NCI-H82 treated with DMSO at 0.1 percent for 48 hours (cell line): ENCODE measurements around the gene ST8SIA3.
"Not testable (repeated sequence)": the region's sequence is repeated elsewhere in the genome, so short reads cannot be mapped to it uniquely, and the experiment has no call there.

ENCODE experiments used
- DNase-seq: peaks from one replicate; lab custom pipeline; 2025; ENCODE audit not compliant: unreplicated experiment; lab: John Stamatoyannopoulos, UW

Gene ST8SIA3

DNA sequence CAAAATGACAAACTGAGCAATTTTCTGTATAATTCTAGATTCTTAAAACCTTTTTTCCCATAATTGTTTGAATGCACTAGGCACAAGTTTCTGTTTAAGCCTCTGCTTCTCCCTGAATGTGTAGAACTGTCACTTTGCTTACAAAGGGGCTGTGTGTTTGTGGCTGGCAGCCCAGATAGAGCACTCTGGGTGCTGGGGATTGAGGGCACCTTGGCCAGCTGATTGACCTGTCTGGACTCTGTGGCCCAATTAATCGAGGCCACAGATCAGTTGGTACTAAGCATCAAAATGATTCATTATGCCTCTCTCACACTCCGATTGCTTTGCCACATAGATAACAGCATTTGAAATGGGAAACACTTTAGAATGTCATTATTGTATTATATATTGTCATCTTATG lies 12.1 kb downstream of the ST8SIA3 start:
- DNase-seq = no peak

DNA sequence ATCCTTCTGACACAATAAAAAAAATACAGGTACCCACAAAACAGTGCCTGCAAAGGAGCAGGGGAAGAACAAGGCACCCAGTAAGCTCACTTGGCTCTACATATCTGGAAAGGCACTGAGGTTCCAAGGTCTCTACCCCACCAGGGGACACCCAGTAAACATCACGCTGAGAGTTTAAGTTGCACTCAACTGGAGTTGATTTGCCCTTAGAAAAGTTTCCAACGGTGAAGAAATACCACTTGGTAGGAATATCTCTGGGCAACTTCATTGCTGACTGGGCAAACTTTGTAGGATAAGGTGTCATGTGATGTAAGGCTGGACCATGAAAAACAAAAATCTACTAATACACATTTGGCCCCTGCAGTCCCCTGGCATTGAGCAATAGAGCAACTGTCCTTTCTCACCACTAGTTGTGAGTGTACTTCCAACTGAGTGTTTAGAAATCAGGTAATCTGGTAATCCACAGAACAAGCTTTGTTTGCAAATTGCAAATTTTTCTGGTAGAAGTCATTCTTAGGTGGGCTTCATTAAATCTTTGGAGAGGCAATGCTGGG lies 14.2 kb downstream of the ST8SIA3 start:
- no peak for DNase-seq

DNA sequence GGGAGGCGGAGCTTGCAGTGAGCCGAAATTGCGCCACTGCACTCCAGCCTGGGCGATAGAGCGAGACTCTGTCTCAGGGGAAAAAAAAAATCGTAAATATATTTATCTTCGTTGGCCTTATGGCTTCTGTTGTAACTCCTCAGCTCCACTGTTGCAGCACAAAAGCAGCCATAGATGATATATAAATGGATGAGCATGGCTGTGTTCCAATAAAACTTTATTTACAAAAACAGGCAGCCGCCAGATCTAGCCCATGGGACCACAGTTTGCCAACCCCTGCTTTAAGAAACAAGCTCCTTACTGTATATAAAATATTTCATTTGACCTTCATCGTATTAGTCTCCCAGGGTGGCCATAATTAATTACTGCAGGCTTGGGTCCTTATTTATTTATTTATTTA lies 20.1 kb downstream of the ST8SIA3 start:
- DNase-seq = no peak

DNA sequence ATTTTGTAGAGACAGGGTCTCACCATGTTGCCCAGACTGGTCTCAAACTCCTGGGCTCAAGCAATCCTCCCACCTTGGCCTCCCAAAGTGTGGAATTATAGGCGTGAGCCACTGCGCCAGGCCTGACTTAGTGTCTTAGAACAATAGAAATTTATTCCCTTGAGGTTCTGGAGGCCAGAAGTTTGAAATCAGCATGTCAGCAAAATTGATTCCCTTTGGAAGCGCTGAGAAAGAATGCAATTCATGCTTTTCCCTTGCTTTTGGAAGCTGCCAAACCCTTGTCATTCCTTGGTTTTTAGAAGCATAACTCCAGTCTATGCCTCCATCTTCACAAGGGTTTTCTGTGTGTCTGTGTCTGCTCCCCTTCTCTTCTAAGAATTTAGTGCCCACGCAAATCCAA lies 20.7 kb downstream of the ST8SIA3 start:
- no peak for DNase-seq

DNA sequence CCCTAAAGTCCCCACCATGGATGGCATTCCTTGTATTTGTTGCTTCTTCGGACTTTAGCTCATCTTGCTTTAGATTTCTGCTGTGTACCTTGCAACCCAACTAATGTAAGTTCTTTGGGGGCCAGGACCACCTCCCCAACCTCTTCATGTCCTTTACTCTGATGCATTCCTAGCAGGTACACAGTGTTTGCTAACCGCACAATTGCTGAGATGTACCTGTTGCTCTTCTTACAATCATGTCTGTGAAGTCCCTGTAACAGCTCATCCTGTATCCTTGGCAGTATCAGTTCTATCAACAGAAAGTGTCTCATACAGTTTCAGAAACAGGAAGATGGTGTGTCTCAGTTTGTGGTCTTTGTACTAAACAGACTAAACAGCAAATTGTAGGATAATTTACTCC lies 24.1 kb downstream of the ST8SIA3 start:
- DNase-seq = no peak

DNA sequence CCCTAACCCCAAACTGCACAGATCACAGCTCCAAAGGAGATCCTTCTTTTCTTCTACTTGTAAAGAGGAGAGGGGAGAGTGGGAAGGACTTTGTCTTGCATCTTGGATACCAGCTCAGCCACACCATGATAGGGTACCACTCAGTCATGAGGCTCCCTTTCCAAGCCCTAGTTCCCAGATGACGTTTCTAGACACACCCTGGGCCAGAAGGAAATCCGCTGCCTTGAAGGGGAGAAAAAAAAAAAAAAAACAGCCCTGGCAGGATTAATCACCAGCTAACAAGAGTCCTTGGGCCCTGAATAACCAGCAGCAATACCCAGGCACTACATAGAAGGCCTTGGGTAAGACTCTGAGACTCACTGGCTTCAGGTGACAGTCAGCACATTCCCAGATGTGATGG lies 36.9 kb downstream of the ST8SIA3 start:
- no peak for DNase-seq

DNA sequence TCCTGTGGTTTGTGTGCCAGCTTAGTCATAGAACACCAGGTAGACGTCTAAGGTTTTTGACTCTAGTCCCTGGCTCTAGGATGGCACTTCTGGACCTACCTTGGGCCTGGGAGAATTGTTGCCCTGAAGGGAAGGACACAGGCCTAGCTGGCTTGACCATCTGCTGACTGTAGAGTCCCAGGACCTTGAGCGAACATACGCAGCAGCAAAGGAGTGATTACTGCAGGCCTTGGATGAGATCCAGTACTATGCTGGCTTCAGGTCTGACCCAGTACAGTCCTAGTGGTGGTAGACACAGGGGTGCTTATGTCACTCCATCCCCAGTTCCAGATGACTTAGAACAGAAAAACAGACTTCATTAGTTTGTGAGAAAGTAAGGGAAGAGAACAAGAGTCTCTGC lies 37.7 kb downstream of the ST8SIA3 start:
- no peak for DNase-seq

DNA sequence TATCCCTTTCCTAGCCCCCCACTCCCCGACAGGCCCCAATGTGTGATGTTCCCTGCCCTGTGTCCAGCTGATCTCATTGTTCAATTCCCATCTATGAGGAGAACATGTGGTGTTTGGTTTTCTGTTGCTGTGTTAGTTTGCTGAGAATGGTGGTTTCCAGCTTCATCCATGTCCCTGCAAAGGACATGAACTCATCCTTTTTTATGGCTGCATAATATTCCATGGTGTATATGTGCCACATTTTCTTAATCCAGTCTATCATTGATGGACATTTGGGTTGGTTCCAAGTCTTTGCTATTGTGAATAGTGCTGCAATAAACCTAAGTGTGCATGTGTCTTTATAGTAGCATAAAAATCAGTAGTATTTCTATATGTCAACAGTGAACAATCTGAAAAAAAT lies 42.4 kb downstream of the ST8SIA3 start:
- not testable (repeated sequence) for DNase-seq

DNA sequence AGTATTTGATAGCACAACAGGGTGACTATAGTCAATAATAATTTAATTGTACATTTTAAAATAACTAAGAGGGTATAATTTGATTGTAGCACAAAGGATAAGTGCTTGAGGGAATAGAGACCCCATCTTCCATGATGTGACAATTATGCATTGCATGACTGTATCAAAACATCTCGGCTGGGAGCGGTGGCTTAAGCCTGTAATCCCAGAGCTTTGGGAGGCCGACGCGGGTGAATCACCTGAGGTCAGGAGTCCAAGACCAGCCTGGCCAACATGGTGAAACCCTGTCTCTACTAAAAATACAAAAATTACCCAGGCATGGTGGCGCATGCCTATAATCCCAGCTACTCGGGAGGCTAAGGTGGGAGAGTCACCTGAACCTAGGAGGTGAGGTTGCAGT lies 44.5 kb downstream of the ST8SIA3 start:
- not testable (repeated sequence) for DNase-seq

DNA sequence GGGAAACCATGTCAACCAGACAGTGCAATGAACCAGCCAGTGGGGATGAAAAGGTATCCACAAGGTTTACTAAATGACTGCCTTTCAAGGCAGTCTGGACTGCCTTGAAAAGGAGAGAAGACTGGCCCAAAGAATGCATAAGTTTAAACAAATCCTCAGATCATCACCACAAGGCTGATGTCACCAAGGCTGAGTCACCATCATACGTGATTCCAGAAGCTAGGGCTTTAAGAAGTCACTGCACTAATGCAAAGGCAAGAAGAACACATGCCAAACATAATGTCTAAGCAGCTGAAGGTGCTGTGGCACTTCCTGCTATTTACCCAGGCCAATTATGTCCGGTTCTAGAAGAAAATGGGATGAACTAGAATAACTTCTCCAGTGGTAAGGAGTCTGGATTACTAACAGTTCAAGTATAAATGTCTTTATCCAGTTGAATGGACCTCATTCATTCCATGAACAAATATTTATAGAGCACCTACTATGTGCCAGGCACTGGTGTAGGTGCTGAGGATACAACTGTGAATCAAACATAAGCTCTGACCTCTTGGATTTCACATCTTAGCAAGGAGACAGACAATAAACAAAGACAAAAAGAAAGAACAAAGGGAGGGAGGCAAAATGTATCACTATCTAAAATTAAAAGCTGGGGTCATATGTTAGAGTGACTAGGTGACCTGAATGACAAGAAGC lies 45.2 kb downstream of the ST8SIA3 start:
- no peak for DNase-seq

DNA sequence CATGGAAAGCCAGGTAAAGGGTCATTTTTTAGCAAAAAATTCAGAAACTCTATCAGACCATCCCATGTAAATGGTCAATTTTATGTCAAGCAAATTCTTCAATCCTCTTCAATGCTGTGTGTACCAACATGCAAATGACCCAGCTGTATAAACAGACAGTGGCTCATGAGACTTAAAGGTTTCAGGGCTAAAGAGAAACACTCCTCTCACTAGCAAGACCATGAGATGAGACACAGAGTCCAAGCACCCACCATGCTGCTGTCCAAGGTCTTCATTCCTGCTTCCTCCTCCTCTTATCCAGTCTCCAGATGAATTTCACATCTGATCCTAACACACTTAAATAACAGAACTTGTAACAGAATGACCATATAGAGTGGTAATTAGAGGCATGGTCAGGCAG lies 52.0 kb downstream of the ST8SIA3 start:
- no peak for DNase-seq

DNA sequence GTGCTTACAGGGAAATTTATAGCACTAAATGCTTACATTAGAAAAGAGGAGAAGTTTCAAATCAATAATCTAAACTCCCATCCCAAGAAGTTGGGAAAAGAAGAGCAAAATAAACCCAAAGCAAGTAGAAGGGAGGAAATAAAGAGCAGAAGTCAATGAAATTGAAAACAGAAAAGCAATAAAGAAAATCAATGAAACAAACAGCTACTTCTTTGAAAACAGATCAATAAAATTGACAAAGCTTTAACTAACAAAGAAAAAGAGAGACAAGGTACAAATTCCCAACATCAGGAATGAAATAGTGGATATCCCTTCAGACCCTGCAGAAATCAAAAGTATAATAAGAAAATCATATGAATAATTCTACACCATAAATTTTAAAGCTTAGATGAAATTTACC lies 57.3 kb downstream of the ST8SIA3 start:
- no peak for DNase-seq

DNA sequence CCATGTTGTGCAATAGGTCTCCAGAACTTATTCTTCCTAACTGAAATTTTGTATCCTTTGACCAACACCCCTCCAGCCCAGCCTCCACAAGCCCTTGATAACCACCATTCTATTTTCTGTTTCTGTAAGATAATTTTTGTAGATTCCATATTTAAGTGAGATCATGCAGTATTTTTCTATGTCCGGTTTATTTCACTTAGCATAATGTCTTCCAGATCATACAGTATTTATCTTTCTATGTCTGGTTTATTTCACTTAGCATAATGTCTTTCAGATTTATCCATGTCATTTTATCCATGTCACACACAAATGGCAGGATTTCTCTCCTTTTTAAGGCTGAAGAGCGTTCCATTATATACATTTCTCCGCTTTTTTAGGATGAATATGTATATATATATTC lies 58.4 kb downstream of the ST8SIA3 start:
- no peak for DNase-seq

DNA sequence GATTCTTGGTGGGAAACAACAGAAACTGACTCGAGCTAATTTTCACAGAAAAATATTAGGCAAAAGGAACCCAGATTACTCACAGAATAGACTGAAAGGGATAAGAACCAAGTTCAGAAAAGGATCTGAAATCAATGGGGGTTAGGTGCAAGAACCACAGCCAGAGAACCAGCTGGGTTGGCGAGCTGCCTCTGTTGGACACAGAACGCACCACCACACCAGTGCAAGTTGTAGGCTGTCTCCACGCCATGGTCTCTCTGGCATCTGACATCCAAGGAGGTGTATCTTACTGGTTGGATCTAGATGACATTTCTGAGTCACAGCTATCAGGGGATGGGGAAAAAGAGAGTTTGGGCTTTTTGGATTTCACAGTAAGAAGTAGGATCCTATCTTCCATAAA lies 64.2 kb downstream of the ST8SIA3 start:
- no peak for DNase-seq
